ENCODE data around the gene ZNF121.
A peak's percentile ranks its signal among the peaks of the same experiment; 100 is the strongest.
"Not testable (repeated sequence)": the region's sequence is repeated elsewhere in the genome, so short reads cannot be mapped to it uniquely, and the experiment has no call there.

ZNF121 gene

DNA sequence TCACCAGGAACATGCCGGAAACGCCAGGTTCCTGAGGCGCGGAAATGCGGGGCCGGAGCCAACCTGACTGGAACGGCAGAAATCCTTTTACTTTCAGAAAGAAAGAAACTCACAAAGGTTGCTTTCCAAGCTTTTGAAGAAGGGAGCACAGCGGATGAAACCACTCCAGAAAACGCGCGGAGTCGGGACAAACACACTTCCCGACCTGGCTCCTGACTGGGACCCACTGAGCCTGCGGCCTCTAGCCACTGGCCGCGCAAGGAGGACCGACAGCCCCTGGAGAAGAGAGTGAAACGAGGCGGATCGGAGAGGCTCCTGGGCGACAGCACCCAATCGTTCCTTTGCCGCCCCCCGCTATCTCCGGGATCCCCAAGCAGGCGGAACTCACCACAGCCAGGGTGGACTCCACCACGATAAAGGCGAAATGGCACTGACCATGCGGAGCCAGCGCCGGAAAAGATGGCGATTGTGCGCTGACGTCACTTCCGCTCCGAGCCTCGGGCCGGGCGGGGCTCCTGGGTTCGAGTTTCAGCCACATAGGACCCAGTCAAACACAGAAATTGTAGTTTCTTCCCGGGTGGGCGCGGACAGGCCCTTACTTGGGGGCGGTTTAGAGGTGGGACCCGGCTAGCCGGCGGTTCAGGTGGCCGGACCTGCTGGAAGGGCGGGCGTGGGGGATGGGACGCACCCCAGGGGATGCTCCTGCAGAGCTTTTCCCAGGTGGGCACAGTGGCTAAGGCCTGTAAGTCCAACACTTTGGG lies at the start of gene ZNF121:
Gene ZNF121, minus strand, starts transcription at position 432 of the 761 bp plus-strand sequence. CDS start 16,407 bp downstream, outside the sequence.
- DNase-seq, result peak; percentile 46

DNA sequence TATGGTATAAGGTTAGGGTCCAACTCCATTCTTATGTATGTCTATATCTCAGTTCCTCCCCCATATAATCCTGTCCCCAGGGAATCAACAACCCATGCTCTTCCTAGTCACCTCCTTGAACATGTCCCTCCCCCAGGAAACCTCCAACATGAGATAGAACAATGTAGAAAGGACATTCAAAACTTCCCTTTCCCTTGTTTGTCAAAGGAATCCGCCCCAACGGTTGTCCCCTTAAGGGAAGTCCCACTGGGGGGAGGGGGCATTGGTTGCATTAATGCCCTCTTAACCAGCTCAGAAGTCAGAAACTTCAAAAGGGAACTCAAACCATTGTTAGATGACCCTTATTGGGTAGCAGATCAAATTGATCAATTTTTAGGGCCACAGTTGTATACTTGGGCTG lies 43.6 kb upstream of the ZNF121 start:
- no peak for DNase-seq

- no peak for DNase-seq
Observed at GRCh38 chr19:9622531-9622930, 38.2 kb upstream of the ZNF121 start.

DNA sequence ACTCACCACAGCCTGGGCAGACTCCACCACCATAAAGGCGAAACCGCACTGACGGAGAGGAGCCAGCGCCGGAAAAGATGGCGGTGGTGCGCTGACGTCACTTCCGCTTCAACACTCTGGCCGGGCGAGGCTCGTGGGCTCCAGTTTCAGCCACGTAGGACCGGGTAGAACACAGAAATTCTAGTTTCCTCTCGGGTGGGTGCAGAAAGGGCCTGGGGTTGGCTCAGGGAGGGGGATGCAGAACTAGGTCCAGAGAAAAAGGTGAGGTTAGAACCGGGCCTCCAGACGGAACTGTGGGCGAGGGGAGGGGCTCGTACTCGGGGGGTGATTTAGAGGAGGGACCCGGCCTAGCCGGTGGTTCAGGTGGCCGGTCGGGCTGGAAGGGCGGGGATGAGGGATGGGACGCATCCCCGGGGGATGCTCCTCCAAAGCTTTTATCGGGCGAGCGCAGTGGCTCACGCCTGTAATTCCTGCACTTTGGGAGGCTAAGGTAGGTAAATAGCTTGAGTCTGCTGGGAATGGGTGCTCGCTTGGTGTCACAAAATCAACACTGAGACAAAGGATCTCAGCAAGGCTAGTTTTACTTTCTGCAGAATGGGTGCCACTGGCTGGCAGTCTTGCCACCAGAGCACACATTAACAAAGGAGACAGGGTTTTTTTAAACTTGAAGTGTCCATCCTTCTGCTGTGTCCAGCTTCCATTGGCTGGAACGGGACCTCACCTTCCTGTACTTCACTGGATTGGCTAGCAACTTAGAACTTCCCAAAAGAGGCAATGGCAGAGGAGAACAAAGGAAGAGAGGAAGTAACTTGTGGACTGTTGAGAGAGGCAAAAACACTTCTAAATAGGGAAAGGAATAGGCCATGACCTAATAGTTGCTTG lies 37.1 kb upstream of the ZNF121 start, which contains the start of gene ZNF561:
Gene ZNF561, minus strand, starts transcription at position 77 of the 882 bp plus-strand sequence. CDS start 1,776 bp downstream, outside the sequence.
- DNase-seq, result peak; percentile 58

GRCh38 chr19:9620842-9621155 lies 36.5 kb upstream of the ZNF121 start:
- DNase-seq, result no peak

- no peak for DNase-seq
Observed at GRCh38 chr19:9615844-9616243, 31.5 kb upstream of the ZNF121 start.

DNA sequence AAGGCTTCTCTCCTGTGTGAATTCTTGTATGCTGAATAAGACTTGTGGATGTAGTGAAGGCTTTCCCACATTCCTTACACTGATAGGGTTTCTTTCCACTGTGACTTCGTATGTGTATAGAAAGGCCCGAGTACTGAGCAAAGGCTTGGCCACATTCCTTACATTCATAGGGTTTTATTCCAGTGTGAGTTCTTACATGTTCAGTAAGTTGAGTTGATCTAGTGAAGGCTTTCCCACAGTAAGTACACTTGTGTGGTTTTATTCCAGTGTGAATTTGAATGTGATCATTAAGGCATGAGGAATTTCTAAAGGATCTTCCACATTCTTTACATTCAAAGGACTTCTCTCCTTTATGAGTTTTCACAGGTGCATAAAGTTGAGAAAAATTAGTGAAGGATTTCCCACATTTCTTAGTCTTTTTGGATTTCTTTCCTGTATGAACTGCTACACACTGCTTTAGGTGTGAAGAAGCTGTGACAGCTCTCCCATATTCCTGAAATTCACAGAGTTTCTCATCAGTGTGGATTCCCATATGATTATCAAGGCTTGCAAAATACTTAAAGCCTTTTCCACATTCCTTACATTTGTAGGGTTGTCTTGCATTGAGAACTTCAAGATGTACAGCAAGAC lies 26.3 kb upstream of the ZNF121 start:
- no peak for DNase-seq

DNA sequence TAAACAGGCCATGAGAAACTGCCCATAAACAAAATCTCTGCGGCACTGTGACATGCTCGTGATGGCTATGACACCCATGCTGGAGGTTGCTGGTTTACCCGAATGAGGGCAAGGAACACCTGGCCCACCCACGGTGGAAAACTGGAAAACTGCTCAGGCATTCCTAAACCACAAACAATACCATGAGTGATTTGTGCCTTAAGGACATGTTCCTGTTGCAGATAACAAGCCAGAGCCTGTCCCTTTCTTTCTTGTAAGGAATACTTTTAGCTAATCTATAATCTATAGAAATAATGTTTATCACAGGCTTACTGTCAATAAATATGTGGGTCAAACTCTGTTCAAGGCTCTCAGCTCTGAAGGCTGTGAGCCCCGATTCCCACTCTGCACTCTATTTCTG lies 24.6 kb upstream of the ZNF121 start:
- no peak for DNase-seq

DNA sequence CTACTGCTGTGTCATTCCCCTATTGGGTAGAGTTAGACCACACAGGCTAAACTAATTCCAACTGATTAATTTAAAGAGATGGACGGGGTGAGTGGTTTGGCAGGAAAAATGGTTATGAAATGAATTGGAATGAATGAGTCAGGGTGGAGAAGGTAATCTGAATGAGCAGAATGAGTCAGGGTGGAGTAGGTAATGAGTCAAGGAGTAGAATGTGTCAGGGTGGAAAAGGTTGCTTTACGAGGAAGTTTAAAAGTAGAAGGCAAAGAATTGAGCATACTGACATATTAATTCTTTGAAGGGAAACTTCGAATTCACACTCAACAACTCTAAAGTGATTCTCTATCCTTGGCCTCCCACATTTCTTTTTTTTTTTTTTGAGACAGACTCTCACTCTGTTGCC lies 12.7 kb upstream of the ZNF121 start:
- no peak for DNase-seq

GRCh38 chr19:9586764-9587163 lies 2.5 kb upstream of the ZNF121 start:
- no peak for DNase-seq

DNA sequence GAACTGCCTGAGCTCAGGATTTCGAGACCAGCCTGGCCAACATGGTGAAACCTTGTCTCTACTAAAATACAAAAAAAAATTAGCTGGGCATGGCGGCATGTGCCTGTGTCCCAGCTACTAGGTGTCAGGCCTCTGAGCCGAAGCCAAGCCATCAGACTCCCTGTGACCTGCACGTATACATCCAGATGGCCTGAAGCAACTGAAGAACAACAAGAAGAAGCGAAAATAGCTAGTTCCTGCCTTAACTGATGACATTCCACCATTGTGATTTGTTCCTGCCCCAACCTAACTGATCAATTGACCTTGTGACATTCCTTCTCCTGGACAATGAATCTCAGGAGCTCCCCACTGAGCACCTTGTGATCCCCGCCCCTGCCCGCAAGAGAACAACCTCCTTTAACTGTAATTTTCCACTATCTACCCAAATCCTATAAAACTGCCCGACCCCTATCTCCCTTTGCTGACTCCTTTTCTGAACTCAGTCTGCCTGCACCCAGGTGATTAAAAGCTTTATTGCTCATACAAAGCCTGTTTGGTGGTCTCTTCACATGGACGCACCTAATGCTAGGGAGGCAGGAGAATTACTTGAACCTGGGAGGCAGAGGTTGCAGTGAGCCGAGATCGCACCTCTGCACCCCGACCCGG lies 2.1 kb downstream of the ZNF121 start:
- DNase-seq, result not testable (repeated sequence)

- no peak for DNase-seq
Observed at GRCh38 chr19:9580728-9581127, 3.6 kb downstream of the ZNF121 start.

DNA sequence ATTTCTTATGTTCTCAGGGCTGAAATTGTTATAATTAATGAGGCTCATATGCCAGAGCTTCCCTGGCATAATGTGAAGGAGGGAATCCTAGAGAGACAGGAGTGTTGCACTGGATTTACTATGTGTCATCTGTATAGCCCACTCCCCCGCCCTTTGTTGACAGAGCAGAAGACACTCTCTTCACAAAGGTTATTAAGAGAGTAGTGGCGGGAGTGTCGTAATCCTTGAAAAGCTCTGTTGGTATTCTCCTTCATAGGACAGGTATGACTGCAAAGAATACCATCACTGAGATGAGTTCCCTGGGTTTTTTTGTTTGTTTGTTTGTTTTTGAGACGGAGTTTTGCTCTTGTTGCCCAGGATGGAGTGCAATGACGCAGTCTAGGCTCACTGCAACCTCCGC lies 14.0 kb downstream of the ZNF121 start:
- no peak for DNase-seq

- no peak for DNase-seq
Observed at GRCh38 chr19:9566729-9567128, 17.6 kb downstream of the ZNF121 start.

DNA sequence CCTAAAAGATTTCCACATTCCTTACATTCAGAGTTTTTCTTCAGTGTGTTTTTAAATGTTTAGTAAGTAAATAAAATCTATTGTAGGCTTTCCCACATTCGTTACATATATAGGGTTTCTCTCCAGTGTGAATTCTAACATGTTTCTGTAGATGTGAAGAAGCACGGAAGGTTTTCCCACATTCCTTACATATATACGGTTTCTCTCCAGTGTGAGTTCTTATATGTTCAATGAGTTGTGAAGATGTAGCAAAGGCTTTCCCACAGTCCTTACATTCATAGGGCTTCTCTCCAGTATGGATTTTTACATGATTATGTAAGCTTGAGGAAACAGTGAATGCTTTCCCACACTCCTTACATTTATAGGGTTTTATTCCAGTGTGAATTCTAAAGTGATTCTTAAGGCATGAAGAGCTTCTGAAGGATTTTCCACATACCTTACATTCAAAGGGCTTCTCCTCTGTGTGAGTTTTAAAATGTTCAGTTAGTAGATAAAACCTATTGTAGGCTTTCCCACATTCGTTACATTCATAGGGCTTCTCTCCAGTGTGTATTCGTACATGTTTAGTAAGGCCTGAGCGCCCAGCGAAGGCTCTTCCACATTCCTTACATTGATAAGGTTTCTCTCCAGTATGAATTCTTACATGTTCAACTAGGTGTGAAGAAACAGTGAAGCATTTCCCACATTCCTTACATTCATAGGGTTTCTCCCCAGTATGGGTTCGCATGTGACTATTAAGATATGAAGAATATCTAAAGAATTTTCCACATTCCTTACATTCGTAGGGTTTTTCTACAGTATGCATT lies 18.2 kb downstream of the ZNF121 start:
- DNase-seq, result no peak

- no peak for DNase-seq
Observed at GRCh38 chr19:9552536-9553274, 31.6 kb downstream of the ZNF121 start.

GRCh38 chr19:9547870-9548269 lies 36.4 kb downstream of the ZNF121 start:
- no peak for DNase-seq

- DNase-seq, result not testable (repeated sequence)
Observed at GRCh38 chr19:9541281-9541680, 43.0 kb downstream of the ZNF121 start.

DNA sequence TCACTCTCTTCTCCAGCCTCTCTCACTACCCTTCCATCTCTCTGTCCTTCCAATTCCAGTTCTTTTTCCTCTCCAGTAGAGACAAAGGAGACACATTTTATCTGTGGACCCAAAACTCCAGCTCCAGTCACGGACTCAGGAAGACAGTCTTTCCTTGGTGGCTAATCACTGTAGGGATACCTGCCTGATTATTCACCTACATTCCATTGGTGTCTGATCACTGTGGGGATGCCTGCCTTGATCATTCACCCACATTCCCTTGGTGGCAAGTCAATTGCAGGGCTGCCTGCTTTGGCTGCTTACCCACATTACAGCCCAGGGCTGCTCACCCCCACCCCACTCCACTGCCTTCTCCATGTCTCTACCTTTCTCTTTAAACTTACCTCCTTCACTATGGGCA lies 44.4 kb downstream of the ZNF121 start:
- DNase-seq, result not testable (repeated sequence)

- DNase-seq, result not testable (repeated sequence)
Observed at GRCh38 chr19:9539201-9539600, 45.1 kb downstream of the ZNF121 start.
